ENCODE measurements around the gene ATXN1. TPM values are rescaled to one million over a fixed set of nuclear protein-coding genes. Genes with fewer than 3 reads are reported as not detected.

The ATXN1 gene
- total RNA-seq, 4 donors from 2014 or later, result 42.4 to 74.9 (median 52.1) TPM

GRCh38 chr6:16344756-16345155 lies 416.5 kb downstream of the ATXN1 start:
- Histone ChIP-seq H3K27me3 (no peaks in the 10 kb centered on the region), H3K36me3 (no peaks in the 10 kb centered on the region), H3K9me3 (no peaks in the 10 kb centered on the region), H3K4me1 (peaks cover 16 to 21% (median 19%) of the 10 kb centered on the region in 4 donors), H3K27ac (replicated peaks in 1 of 4) (no peak overlapping the region), H3K4me3 (no peak overlapping the region)
- TF ChIP-seq POLR2A (IDR thresholded peaks at IDR 0.05; ENCODE audit: low read depth) (no peak), CTCF (IDR thresholded peaks at IDR 0.05) (no peak), EP300 (IDR thresholded peaks at IDR 0.05) (no peak), POLR2AphosphoS5 (IDR thresholded peaks at IDR 0.05) (no peak)
- intact Hi-C loops (cut with DNase I), result no loop called here
- DNase-seq (ENCODE audit: extremely low spot score), result no peak
- WGBS, result 95% methylated on average over 6 of the region's 6 CpGs

- Histone ChIP-seq H3K36me3 (no peaks in the 10 kb centered on the region), H3K9me3 (no peaks in the 10 kb centered on the region), H3K4me1 (peaks cover 27 to 30% (median 30%) of the 10 kb centered on the region in 4 donors), H3K27me3 (no peaks in the 10 kb centered on the region), H3K4me3 (no peak overlapping the region), H3K27ac (replicated peaks in 1 of 4) (no peak overlapping the region)
- intact Hi-C loops (cut with DNase I), result no loop called here
- WGBS, result 89% methylated on average over 8 of the region's 8 CpGs
- TF ChIP-seq CTCF (IDR thresholded peaks at IDR 0.05) (no peak), EP300 (IDR thresholded peaks at IDR 0.05) (no peak), POLR2A (IDR thresholded peaks at IDR 0.05; ENCODE audit: low read depth) (no peak), POLR2AphosphoS5 (IDR thresholded peaks at IDR 0.05) (no peak)
- DNase-seq (ENCODE audit: extremely low spot score), result no peak
Observed at GRCh38 chr6:16343593-16343992, 417.7 kb downstream of the ATXN1 start.

GRCh38 chr6:16339265-16339587 lies 422.0 kb downstream of the ATXN1 start:
- intact Hi-C loops (cut with DNase I), result loop anchor here (10.0 kb wide), 1 partner anchor 626 kb away; no protein-coding TSS in a partner anchor
- H3K4me3 ChIP-seq, result no peak overlapping the region
- TF ChIP-seq CTCF (IDR thresholded peaks at IDR 0.05), result no peak
- TF ChIP-seq POLR2A (IDR thresholded peaks at IDR 0.05; ENCODE audit: low read depth), result no peak
- TF ChIP-seq POLR2AphosphoS5 (IDR thresholded peaks at IDR 0.05), result no peak
- TF ChIP-seq EP300 (IDR thresholded peaks at IDR 0.05), result no peak
- 60% methylated on average over 3 of the region's 3 CpGs for WGBS
- DNase-seq (ENCODE audit: extremely low spot score), result no peak
- no peaks in the 10 kb centered on the region for H3K36me3 ChIP-seq
- H3K4me1 ChIP-seq, result peaks cover 47 to 52% (median 48%) of the 10 kb centered on the region in 4 donors
- H3K9me3 ChIP-seq, result no peaks in the 10 kb centered on the region
- no peak overlapping the region for H3K27ac ChIP-seq (replicated peaks in 1 of 4)
- H3K27me3 ChIP-seq, result no peaks in the 10 kb centered on the region

- Histone ChIP-seq H3K27me3 (no peaks in the 10 kb centered on the region), H3K36me3 (no peaks in the 10 kb centered on the region), H3K9me3 (no peaks in the 10 kb centered on the region), H3K4me3 (no peak overlapping the region), H3K27ac (replicated peaks in 1 of 4) (no peak overlapping the region), H3K4me1 (peaks cover 51 to 54% (median 51%) of the 10 kb centered on the region in 4 donors)
- DNase-seq (ENCODE audit: extremely low spot score), result no peak
- TF ChIP-seq POLR2A (IDR thresholded peaks at IDR 0.05; ENCODE audit: low read depth) (no peak), CTCF (IDR thresholded peaks at IDR 0.05) (peak; percentile 16 to 40 (median 38)), POLR2AphosphoS5 (IDR thresholded peaks at IDR 0.05) (peak; percentile 49 to 53)
- intact Hi-C loops (cut with DNase I), result loop anchor here (10.0 kb wide), 1 partner anchor 626 kb away; no protein-coding TSS in a partner anchor
- 62% methylated on average over 7 of the region's 10 CpGs for WGBS
Observed at GRCh38 chr6:16338577-16339264, 422.5 kb downstream of the ATXN1 start.
